Colon (tissue), 2 donors: ENCODE data around the gene EIF4H.
"Not testable (repeated sequence)": the region's sequence is repeated elsewhere in the genome, so short reads cannot be mapped to it uniquely, and the experiment has no call there.

Experiments
- FAIRE-seq: peaks from 2 replicates; lab custom pipeline; 2012; peaks lifted over from hg19 to GRCh38; lab: Jason Lieb, UNC
- donor health status: control.
- donor health status: control.

Gene EIF4H

DNA sequence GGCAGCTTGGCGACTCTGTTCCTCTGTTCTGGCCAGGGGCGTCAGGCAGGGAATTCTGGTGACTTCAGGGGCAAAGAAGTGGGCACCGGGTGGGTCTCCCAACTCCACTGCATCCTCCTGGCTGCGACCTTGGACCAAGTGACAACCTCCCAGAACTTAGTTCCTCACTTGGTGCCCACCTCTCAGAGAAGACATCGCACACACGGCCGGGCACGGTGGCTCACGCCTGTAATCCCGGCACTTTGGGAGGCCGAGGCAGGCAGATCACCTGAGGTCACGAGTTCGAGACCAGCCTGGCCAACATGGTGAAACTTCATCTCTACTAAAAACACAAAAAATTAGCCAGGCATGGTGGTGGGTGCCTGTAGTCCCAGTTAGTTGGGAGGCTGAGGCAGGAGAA, 50.8 kb downstream of the EIF4H start:
- FAIRE-seq: not testable (repeated sequence)

DNA sequence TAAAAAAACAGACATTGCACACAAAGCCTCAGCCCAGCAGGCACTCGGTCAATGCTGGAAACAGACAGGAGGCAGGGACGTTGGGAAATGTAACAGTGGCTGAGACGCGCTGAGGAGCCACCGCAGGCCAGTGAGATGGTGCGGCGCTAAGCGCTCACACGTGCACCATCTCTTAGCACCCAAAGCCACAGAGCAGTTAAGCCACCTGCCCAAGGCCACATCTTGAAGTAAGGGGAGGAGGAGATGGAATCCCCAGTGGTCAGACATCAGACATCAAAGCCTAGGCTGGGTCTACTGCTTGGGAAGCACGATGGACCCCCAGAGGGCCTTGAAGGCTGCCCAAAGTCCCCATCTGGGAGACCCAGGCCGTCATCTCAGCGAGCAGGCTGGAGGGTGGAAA, 51.2 kb downstream of the EIF4H start:
- FAIRE-seq: no peak

DNA sequence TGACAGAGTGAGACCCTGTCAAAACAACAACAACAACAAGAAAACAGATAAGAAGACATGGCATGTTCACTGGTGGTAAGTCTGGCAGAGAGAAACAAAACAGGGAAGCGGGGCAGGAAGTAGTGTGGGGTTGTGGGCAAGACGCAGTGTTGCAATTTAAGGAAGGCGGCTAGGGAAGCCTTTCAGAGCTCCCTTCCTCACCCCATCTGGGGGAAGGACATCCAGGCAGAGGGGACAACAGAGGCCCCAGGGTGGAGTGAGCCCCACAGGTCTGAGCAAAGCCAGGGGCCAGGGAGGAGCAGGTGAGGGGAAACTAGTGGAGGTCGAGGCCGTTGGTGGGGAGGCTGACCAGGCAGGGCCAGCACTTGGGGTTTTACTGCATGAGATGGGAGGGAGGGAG, 52.5 kb downstream of the EIF4H start:
- no peak for FAIRE-seq

DNA sequence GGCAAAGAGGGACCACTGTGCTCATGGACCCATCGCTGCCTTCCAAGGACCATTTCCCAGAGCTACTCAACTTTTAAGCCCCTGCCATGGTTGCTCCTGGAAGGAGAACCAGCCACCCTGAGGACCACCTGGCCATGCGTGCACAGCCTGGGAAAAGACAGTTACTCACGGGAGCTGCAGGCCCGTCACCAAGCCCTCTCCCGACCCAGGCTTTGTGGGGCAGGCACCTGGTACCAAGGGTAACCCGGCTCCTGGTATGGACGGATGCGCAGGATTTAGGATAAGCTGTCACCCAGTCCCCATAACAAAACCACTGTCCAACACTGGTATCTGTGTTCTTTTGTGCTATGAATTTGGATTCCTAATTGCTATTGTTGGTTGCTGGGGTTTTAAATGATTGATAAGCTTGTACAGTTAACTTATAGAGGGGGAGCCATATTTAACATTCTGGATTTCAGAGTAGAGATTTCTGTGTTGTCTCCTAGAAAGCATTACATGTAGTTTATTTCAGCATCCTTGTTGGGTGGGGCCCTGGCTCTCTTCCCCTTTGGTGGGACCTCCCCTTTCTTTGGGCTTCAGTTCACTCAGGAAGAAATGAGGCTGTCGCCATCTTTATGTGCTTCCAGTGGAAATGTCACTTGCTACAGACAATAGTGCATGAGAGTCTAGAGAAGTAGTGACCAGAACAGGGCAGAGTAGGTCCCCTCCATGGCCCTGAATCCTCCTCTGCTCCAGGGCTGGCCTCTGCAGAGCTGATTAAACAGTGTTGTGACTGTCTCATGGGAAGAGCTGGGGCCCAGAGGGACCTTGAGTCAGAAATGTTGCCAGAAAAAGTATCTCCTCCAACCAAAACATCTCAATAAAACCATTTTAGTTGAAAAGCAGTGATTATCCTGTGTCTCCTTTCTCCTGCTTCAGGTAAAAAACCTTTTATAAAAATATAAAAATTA, 55.1 kb downstream of the EIF4H start:
- FAIRE-seq: no peak

DNA sequence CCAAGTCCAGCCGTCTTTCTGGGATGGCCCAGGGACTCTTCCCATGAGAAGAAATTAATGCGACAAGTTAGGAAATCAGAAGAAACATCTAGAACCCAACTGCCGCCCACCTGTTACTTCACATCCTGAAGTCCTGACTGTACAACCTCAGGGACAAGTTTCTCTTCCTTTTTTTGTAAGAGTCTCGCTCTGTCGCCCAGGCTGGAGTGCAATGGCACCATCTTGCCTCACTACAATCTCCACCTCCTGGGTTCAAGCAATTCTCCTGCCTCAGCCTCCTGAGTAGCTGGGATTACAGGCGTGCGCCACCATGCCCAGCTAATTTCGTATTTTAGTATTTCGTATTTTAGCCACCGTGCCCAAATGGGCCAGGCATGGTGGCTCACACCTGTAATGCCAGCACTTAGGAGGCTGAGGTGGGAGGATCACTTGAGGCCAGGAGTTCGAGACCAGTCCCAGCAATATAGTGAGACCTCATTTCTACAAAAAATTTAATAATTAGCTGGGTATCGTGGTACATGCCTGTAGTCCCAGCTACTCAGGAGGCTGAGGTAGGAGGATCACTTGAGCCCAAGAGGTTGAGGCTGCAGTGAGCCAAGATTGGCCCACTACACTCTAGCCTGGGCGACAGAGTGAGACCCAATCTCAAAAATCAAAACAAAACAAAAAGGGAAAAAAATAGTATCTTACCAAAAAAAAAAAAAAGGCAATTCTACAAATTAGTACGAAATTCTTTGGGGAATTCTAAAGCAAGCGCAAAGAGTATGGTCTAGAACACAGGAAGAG, 56.5 kb downstream of the EIF4H start:
- no peak for FAIRE-seq

DNA sequence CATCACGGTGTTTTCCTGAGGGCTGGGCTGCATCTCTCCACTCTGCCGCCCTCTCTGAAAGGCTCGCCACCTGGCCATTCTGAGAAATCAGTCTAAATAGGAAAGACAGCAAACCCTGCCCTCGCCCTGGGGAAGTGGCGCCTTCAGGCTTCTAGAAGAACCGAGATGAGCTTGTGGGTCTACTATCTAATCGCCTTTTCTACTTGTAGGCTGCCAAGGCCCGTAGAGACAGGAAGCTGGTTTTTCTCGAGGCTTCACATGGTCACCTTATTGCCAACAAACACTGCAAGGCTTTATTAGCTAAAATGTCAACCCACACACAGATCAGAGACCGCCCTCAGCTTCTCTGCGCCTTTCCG, 57.1 kb downstream of the EIF4H start:
- no peak for FAIRE-seq

DNA sequence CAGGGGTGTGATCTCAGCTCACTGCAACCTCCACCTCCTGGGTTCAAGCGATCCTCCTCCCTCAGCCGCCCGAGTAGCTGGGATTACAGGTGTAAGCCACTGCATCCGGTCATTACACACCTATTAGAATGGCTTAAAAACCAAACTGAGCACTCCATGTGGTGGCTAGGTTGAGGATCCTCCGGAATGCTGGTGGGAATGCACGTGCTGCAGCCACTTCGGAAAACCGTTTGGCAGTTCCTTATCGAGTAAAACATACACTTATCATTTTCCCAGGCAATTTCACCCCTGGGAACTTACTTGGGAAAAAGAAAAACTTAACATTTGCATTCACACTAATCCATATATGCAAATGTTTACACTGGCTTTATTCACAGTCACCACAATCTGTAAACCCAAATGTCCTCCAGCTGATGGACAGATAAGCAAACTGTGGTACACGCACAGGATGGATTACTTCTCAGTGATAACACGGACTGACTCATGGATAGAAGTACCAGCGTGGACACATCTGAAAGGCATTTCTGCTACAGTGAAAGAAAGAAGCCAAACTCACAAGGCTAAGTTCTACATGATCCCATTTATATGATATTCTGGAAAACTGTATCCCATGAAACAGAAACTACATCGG, 59.6 kb downstream of the EIF4H start:
- no peak for FAIRE-seq

DNA sequence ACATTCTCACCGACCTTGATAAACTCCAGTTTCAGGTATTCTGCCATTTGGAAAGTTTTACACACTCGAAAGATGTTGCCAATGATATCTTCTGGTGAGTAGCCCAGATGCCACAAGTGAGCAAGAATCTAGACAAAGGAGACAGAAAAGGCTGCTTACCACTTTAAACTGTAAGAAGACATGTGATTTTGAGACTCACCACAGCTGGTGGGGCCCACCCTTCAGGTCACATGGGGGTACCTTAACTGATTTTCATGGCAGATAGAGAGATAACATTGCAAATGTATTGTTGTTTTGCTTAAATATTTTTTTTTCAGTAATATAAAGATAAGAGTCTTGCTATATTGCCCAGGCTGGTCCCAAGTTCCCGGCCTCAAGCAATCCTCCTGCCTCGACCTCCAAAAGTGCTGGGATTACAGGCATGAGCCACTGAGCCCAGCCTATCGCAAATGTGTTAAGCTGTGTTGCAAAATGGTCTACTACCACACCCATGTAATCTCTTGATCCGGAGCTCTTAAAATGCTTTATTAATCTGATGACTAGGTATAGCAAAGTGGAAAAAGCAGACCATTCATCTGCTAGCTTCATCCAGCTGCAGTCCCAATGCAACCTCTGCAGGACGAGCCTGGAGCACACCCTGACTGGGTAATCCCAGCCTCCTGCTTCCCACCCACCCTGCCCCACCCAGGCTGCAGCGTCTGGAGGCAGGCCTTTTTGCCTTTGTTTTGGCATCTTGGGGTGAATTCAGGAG, 61.5 kb downstream of the EIF4H start:
- no peak for FAIRE-seq

DNA sequence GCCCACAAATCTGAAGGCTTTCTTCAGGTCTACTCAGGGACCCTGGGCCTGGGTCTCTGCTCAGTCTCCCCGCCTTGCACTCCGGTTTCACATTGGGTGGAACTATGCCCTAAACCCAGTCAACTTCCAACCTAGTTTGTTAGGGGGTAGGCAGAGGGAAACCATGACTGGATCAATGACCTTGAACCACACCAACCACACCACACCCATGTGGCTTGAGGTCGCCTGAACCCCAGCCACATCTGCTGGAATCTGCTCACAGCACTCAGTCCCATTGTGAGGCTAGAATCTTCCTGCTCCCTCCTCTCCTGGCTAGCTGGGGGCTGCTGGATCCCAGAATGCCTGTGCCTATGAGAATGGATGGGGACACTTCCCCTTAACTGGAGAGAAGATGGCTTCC, 62.1 kb downstream of the EIF4H start:
- no peak for FAIRE-seq

DNA sequence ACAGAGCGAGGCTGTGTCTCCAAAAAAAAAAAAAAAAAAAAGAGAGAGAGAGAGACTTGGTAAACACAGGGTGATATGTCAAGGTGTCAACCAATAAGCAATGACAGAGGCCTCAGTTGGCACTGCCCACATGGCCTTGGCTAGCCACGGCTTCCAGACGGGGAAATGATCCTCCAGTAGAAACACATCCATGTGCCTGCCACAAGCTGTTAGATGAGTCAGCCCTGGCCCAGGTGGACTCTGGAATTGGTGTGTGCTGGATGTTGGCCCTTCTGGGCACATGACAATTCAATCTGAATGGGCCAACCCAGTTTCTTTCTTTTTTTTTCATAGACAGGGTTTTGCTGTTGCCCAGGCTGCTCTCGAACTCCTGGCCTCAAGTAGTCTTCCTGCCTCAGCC, 66.3 kb downstream of the EIF4H start:
- FAIRE-seq: no peak

DNA sequence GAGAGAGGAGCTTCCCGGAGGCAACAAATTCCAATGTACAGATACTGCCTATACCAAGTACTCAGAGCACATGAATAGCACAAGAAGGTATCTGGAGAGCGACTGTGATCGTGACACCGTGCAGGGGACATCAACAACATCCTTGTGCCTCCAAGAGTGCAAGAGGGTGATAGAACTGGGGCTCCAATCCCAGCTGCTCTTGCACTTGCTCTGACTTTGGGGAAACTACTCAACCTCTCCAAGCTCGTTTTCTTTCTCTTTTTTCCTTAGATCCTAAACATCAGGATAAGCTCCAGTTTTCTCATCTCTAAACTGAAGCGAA, 67.9 kb downstream of the EIF4H start:
- FAIRE-seq: no peak

DNA sequence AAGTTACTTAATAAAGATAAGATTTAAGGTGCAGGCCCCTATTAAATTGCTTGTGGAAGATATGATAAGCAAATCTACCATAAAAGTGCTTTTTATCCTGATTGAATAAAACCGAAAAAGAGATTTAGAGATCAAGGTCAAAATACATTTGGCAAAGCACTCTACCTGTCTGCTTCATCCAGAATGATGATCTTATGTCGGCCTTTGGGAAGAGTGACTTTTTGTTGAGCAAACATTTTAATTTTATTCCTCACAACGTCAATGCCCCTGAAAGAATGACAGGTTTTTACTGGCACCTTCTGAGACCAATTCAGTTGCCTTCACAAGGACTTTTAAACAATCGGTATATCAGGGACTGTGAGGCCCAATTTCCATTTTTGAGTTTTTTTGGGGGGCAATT, 72.3 kb downstream of the EIF4H start:
- FAIRE-seq: no peak
